ENCODE measurements around the gene CD82. TPM values are rescaled to one million over a fixed set of nuclear protein-coding genes. Genes with fewer than 3 reads are reported as not detected.

Gene CD82
- total RNA-seq, 2 experiments from 2014 or later: 1.2 to 6.4 TPM

GRCh38 chr11:44538375-44539054 is 26.9 kb upstream of the CD82 start:
- BruUV-seq (replicated peaks): no TSS peak
- Histone ChIP-seq H3K9me3 (ENCODE audit: low read length) (no peaks in the 10 kb centered on the region), H4K20me1 (ENCODE audit: insufficient read depth, low read length) (no peaks in the 10 kb centered on the region), H3K27ac (ENCODE audit: low read depth, low read length, poor library complexity, severe bottlenecking) (no peak overlapping the region), H3K4me3 (ENCODE audit: low read depth, low read length, poor library complexity, severe bottlenecking) (no peak overlapping the region), H3K4me2 (ENCODE audit: low read length) (no peak overlapping the region), H3K36me3 (ENCODE audit: insufficient read depth, low read length) (no peaks in the 10 kb centered on the region), H3K79me2 (ENCODE audit: insufficient read depth, low read depth, low read length) (no peaks in the 10 kb centered on the region), H3K4me1 (ENCODE audit: insufficient read depth, low read length, poor library complexity, severe bottlenecking) (no peaks in the 10 kb centered on the region), H3K9me2 (ENCODE audit: insufficient read depth, low read length) (no peaks in the 10 kb centered on the region), H2AFZ (ENCODE audit: low read length) (no peak overlapping the region)
- POLR2A ChIA-PET: interaction anchor here (0.6 kb wide), 1 partner anchor 20 kb away, joined by 6 read pairs; no protein-coding TSS in a partner anchor
- intact Hi-C loops (cut with micrococcal nuclease; ENCODE audit: unreplicated experiment): loop anchor here (1.0 to 5.0 kb wide), 3 partner anchors 252 to 443 kb away; partner anchors contain the start of gene EXT2
- CTCF ChIA-PET (ENCODE audit: unreplicated experiment): no interaction called here
- TF ChIP-seq CTCF (conservative IDR thresholded peaks at IDR 0.05; ENCODE audit: low read length) (peak; percentile 90), EZH2phosphoT487 (IDR thresholded peaks at IDR 0.05; ENCODE audit: borderline replicate concordance, low read depth, low read length) (no peak)
- peak; percentile 65 for DNase-seq (ENCODE audit: low spot score)

DNA sequence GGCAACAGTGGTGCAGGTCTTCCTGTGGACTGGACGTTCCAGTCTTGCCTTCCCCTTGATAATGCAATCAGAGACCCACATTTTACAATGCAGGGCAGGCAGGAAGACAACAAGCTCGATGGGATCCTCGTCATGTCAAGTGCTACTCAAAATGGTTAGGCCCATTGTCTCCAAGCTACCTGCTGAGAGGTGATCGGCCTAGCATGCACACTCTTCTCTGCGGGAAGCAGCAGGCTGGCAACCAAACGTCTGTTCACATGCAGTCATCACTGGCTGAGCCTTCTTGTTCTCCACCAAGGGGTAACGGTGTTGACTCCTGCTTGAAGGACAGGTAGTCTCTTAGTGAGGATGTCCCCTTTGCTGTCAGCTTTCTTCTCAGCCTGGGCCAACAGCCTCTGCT is 25.5 kb upstream of the CD82 start:
- BruUV-seq (replicated peaks): no TSS peak
- no peak overlapping the region for H3K27ac ChIP-seq (ENCODE audit: low read depth, low read length, poor library complexity, severe bottlenecking)
- no peak overlapping the region for H3K4me2 ChIP-seq (ENCODE audit: low read length)
- no peak overlapping the region for H2AFZ ChIP-seq (ENCODE audit: low read length)
- TF ChIP-seq EZH2phosphoT487 (IDR thresholded peaks at IDR 0.05; ENCODE audit: borderline replicate concordance, low read depth, low read length) (no peak), CTCF (conservative IDR thresholded peaks at IDR 0.05; ENCODE audit: low read length) (no peak)
- ChIA-PET POLR2A (interaction anchor here (0.9 kb wide), 1 partner anchor 23 kb away, joined by 3 read pairs; no protein-coding TSS in a partner anchor), CTCF (ENCODE audit: unreplicated experiment) (no interaction called here)
- no peak overlapping the region for H3K4me3 ChIP-seq (ENCODE audit: low read depth, low read length, poor library complexity, severe bottlenecking)
- H3K79me2 ChIP-seq (ENCODE audit: insufficient read depth, low read depth, low read length): no peaks in the 10 kb centered on the region
- no peaks in the 10 kb centered on the region for H3K4me1 ChIP-seq (ENCODE audit: insufficient read depth, low read length, poor library complexity, severe bottlenecking)
- H3K36me3 ChIP-seq (ENCODE audit: insufficient read depth, low read length): no peaks in the 10 kb centered on the region
- H4K20me1 ChIP-seq (ENCODE audit: insufficient read depth, low read length): no peaks in the 10 kb centered on the region
- no peaks in the 10 kb centered on the region for H3K9me3 ChIP-seq (ENCODE audit: low read length)
- intact Hi-C loops (cut with micrococcal nuclease; ENCODE audit: unreplicated experiment): loop anchor here (5.0 kb wide), 1 partner anchor 428 kb away; no protein-coding TSS in a partner anchor
- no peak for DNase-seq (ENCODE audit: low spot score)
- H3K9me2 ChIP-seq (ENCODE audit: insufficient read depth, low read length): no peaks in the 10 kb centered on the region

GRCh38 chr11:44540667-44541066 is 24.8 kb upstream of the CD82 start:
- Histone ChIP-seq H3K4me1 (ENCODE audit: insufficient read depth, low read length, poor library complexity, severe bottlenecking) (no peaks in the 10 kb centered on the region), H3K27ac (ENCODE audit: low read depth, low read length, poor library complexity, severe bottlenecking) (no peak overlapping the region), H4K20me1 (ENCODE audit: insufficient read depth, low read length) (no peaks in the 10 kb centered on the region), H3K9me2 (ENCODE audit: insufficient read depth, low read length) (no peaks in the 10 kb centered on the region), H2AFZ (ENCODE audit: low read length) (no peak overlapping the region), H3K9me3 (ENCODE audit: low read length) (no peaks in the 10 kb centered on the region), H3K4me2 (ENCODE audit: low read length) (no peak overlapping the region), H3K4me3 (ENCODE audit: low read depth, low read length, poor library complexity, severe bottlenecking) (no peak overlapping the region), H3K79me2 (ENCODE audit: insufficient read depth, low read depth, low read length) (no peaks in the 10 kb centered on the region), H3K36me3 (ENCODE audit: insufficient read depth, low read length) (no peaks in the 10 kb centered on the region)
- BruUV-seq (replicated peaks): no TSS peak
- ChIA-PET POLR2A (interaction anchor here (0.6 to 0.9 kb wide), 3 partner anchors 24 to 95 kb away, joined by 3 to 5 read pairs (median 3); no protein-coding TSS in a partner anchor), CTCF (ENCODE audit: unreplicated experiment) (no interaction called here)
- TF ChIP-seq EZH2phosphoT487 (IDR thresholded peaks at IDR 0.05; ENCODE audit: borderline replicate concordance, low read depth, low read length) (no peak), CTCF (conservative IDR thresholded peaks at IDR 0.05; ENCODE audit: low read length) (no peak)
- intact Hi-C loops (cut with micrococcal nuclease; ENCODE audit: unreplicated experiment): no loop called here
- no peak for DNase-seq (ENCODE audit: low spot score)
